GM12878 (cell line): ENCODE data around the gene MIPOL1. TPM values are rescaled to one million over a fixed set of nuclear protein-coding genes. Genes with fewer than 3 reads are reported as not detected.

ENCODE experiments used
- ATAC-seq: fragments of 200-7000 bp; cut with Tn5 transposase; 3 replicates; pipeline ENCODE4 v1.9.1; 2020; ENCODE audit warnings: mild to moderate bottlenecking, moderate library complexity
- BruUV-seq: library from RNA; stranded (reverse); fragments of 400-500 nt; replicated peaks from 2 replicates; lab custom pipeline; 2021; lab: Mats Ljungman, UMichigan
- CTCF ChIA-PET: fragments of 300-600 bp; sonication (Branson Sonifier 250); formaldehyde crosslinking; extraction: SDS; loops from one replicate; lab custom pipeline; 2021; ENCODE audit warnings: inconsistent platforms; lab: Yijun Ruan, JAX
- POLR2A ChIA-PET: fragments of 350-600 bp; formaldehyde crosslinking; extraction: SDS; loops from one replicate; lab custom pipeline; 2021; ENCODE audit warnings: inconsistent platforms; lab: Charles Lee
- RAD21 ChIA-PET: fragments of 300-600 bp; sonication (Branson Sonifier 250); formaldehyde crosslinking; loops from one replicate; lab custom pipeline; 2023; ENCODE audit warnings: antibody characterized with exemption; ENCODE audit not compliant: unreplicated experiment; lab: Charles Lee
- SMC1A ChIA-PET: fragments of 300-600 bp; sonication (Branson Sonifier 250); formaldehyde crosslinking; loops from one replicate; lab custom pipeline; 2023; ENCODE audit not compliant: unreplicated experiment, uncharacterized antibody; lab: Charles Lee
- DNase-seq: peaks from one replicate; pipeline ENCODE4 v3.0.0-alpha.2; 2011; ENCODE audit warnings: low read depth, low spot score
- FAIRE-seq: peaks from 3 replicates; lab custom pipeline; 2011; peaks lifted over from hg19 to GRCh38; lab: Jason Lieb, UNC
- H2AFZ ChIP-seq: 2 replicates; pipeline ENCODE4 v1.6.0; 2011; ENCODE audit warnings: low read depth, low read length, control low read depth; ENCODE audit not compliant: control insufficient read depth
- H3K27ac ChIP-seq: 2 replicates; pipeline ENCODE4 v1.5.1; 2011; ENCODE audit warnings: control low read depth; ENCODE audit not compliant: control insufficient read depth, insufficient read depth
- H3K27me3 ChIP-seq, 2 experiments: replicated peaks in 1 of 2; 2 replicates each; pipeline versions ENCODE4 v1.6.0 to v1.6.1; 2011; ENCODE audit warnings: low read length in 1 of 2; ENCODE audit not compliant: control insufficient read depth in 2 of 2, insufficient read depth in 2 of 2
- H3K36me3 ChIP-seq, 2 experiments: 2 replicates each; pipeline ENCODE4 v1.5.1; 2011; ENCODE audit warnings: low read length in 1 of 2; ENCODE audit not compliant: control insufficient read depth in 2 of 2, insufficient read depth in 2 of 2
- H3K4me1 ChIP-seq: 2 replicates; pipeline ENCODE4 v1.6.1; 2011; ENCODE audit warnings: mild to moderate bottlenecking, low read length, moderate library complexity, mixed read lengths; ENCODE audit not compliant: control insufficient read depth, insufficient read depth
- H3K4me2 ChIP-seq: 2 replicates; pipeline ENCODE4 v1.6.0; 2011; ENCODE audit warnings: control low read depth; ENCODE audit not compliant: control insufficient read depth, insufficient read depth
- H3K4me3 ChIP-seq: fragments of 200-600 bp; sonication (generic); 2 replicates; pipeline ENCODE4 v1.5.1; 2016
- H3K79me2 ChIP-seq: 2 replicates; pipeline ENCODE4 v1.6.0; 2011; ENCODE audit warnings: low read length; ENCODE audit not compliant: control insufficient read depth, insufficient read depth
- H3K9ac ChIP-seq: 2 replicates; pipeline ENCODE4 v1.8.0; 2011; ENCODE audit warnings: low read length, control low read depth, mixed read lengths; ENCODE audit not compliant: control insufficient read depth, insufficient read depth
- H3K9me3 ChIP-seq: replicated peaks from 3 replicates; pipeline ENCODE4 v1.5.1; 2011; ENCODE audit warnings: mild to moderate bottlenecking, low read length; ENCODE audit not compliant: control insufficient read depth, insufficient read depth
- H4K20me1 ChIP-seq: 2 replicates; pipeline ENCODE4 v1.6.0; 2011; ENCODE audit not compliant: control insufficient read depth, insufficient read depth
- ASH2L ChIP-seq: fragments of 300-600, 200-600 bp; sonication (generic); IDR thresholded peaks from 2 replicates; pipeline ENCODE4 v1.6.1; 2017; ENCODE audit warnings: low read depth, mild to moderate bottlenecking, borderline replicate concordance
- BCL3 ChIP-seq: IDR thresholded peaks from 2 replicates; pipeline ENCODE4 v1.6.1; 2011; ENCODE audit warnings: borderline replicate concordance, low read depth, mild to moderate bottlenecking, moderate library complexity, low read length; ENCODE audit not compliant: insufficient read depth, poor library complexity, severe bottlenecking
- DPF2 ChIP-seq: fragments of 450-650 bp; IDR thresholded peaks from 2 replicates; pipeline ENCODE4 v1.6.1; 2017; ENCODE audit warnings: mild to moderate bottlenecking
- ESRRA ChIP-seq: IDR thresholded peaks from 2 replicates; pipeline ENCODE4 v1.6.1; 2012; ENCODE audit warnings: mild to moderate bottlenecking, low read length, improper control_type of control experiment
- LARP7 ChIP-seq: fragments of 450-650 bp; IDR thresholded peaks from 2 replicates; pipeline ENCODE4 v1.6.1; 2017; ENCODE audit warnings: mild to moderate bottlenecking
- MTA3 ChIP-seq: IDR thresholded peaks from 2 replicates; pipeline ENCODE4 v1.6.1; 2012; ENCODE audit warnings: low read length, inconsistent platforms, borderline replicate concordance
- MXI1 ChIP-seq: fragments of 150-350 bp; IDR thresholded peaks from 2 replicates; pipeline ENCODE4 v1.6.1; 2011; ENCODE audit warnings: low read depth, mild to moderate bottlenecking, inconsistent platforms, low read length, improper control_type of control experiment
- MYC ChIP-seq: IDR thresholded peaks from 2 replicates; pipeline ENCODE4 v1.6.1; 2011; ENCODE audit warnings: mild to moderate bottlenecking, low read length, moderate library complexity, inconsistent platforms; ENCODE audit not compliant: insufficient read depth, insufficient replicate concordance, insufficient read length, severe bottlenecking
- POLR2AphosphoS5 ChIP-seq: IDR thresholded peaks from 2 replicates; pipeline ENCODE4 v1.6.1; 2011; ENCODE audit warnings: mild to moderate bottlenecking, low read length, inconsistent platforms
- RELA ChIP-seq: fragments of 450-650 bp; IDR thresholded peaks from 2 replicates; pipeline ENCODE4 v1.8.0; 2014; ENCODE audit warnings: borderline replicate concordance; ENCODE audit not compliant: partially characterized antibody
- WGBS: methylation state at CpG from one replicate; pipeline ENCODE4 v1.1.6; 2016; ENCODE audit warnings: low lambda C conversion rate; ENCODE audit not compliant: insufficient replicate concordance, insufficient coverage; ENCODE audit errors: missing lambda C conversion rate; 5-methylcytosine and 5-hydroxymethylcytosine counted together
- in situ Hi-C: fragments of 300-500 bp; cut with MboI; formaldehyde crosslinking; loops from 9 replicates; pipeline ENCODE4 v1.14.3; 2018; ENCODE audit warnings: mixed read lengths
- intact Hi-C: fragments of 100-400 bp; cut with micrococcal nuclease; formaldehyde crosslinking; loops from one replicate; pipeline ENCODE4 v1.14.2; 2022; ENCODE audit not compliant: unreplicated experiment
- polyA plus RNA-seq, 11 experiments: library from polyadenylated mRNA; depleted of rRNA in 4 of 11; unstranded in 6 of 11; stranded (reverse) in 5 of 11; fragments of >200 nt; fragmentation: Nextera tagmentation in 4 of 11; fragmentation: Illumina TruSeq in 1 of 11; extraction: Ambion mirVana in 4 of 11; extraction: Trizol in 1 of 11; gene quantifications; 1 replicate in 1 of 11; 2 replicates in 10 of 11; pipeline versions ENCODE4 v1.2.1 to v1.2.3, GENCODE V29; 2011 to 2016; ENCODE audit warnings: inconsistent platforms in 2 of 11, missing spikeins in 2 of 11, low read depth in 1 of 11
- total RNA-seq, 4 experiments: library from RNA; depleted of rRNA in 3 of 4; stranded (reverse); fragments of >200 nt in 3 of 4; fragmentation: Illumina TruSeq in 1 of 4; extraction: Trizol in 1 of 4; gene quantifications; 2 replicates each; pipeline versions ENCODE4 v1.2.1 to v1.2.3, GENCODE V29; 2013 to 2021

The MIPOL1 gene
- total and polyA plus RNA-seq, 10 of the 15 experiments (the other 5 are each of a cell fraction or from before 2014, with no cell fraction given) = 0.06 TPM; not detected in 9

- Histone ChIP-seq H4K20me1 (no peaks in the 10 kb centered on the region), H3K4me1 (no peaks in the 10 kb centered on the region), H2AFZ (no peak overlapping the region), H3K36me3 (no peaks in the 10 kb centered on the region), H3K27me3 (no peaks in the 10 kb centered on the region), H3K27ac (no peak overlapping the region), H3K9ac (no peak overlapping the region), H3K79me2 (no peaks in the 10 kb centered on the region), H3K4me2 (no peak overlapping the region), H3K4me3 (no peak overlapping the region), H3K9me3 (no peaks in the 10 kb centered on the region)
- FAIRE-seq = no peak
- CTCF ChIA-PET = no interaction called here
- POLR2A ChIA-PET = no interaction called here
- DNase-seq = no peak
- TF ChIP-seq POLR2AphosphoS5 = no peak
- 2% methylated on average over 3 of the region's 3 CpGs for WGBS
- intact Hi-C loops = no loop called here
- SMC1A ChIA-PET = no interaction called here
- RAD21 ChIA-PET = no interaction called here
- ATAC-seq = no peak
- in situ Hi-C loops = no loop called here
- BruUV-seq = no TSS peak
These were observed 200.1 kb downstream of the MIPOL1 start for GRCh38 chr14:37397941-37398215.

- in situ Hi-C loops = no loop called here
- no peaks in the 10 kb centered on the region for H3K9me3 ChIP-seq
These were observed 201.8 kb downstream of the MIPOL1 start for GRCh38 chr14:37399517-37399916.

More at GRCh38 chr14:37399517-37399916, 201.8 kb downstream of the MIPOL1 start:
- POLR2A ChIA-PET = no interaction called here
- H4K20me1 ChIP-seq = no peaks in the 10 kb centered on the region
- no peaks in the 10 kb centered on the region for H3K27me3 ChIP-seq
- DNase-seq (no peak), ATAC-seq (no peak), FAIRE-seq (no peak)
- no TSS peak for BruUV-seq
- RAD21 ChIA-PET = no interaction called here
- H3K27ac ChIP-seq = no peak overlapping the region
- SMC1A ChIA-PET = no interaction called here
- no peak overlapping the region for H3K4me3 ChIP-seq
- no peaks in the 10 kb centered on the region for H3K79me2 ChIP-seq
- no peak overlapping the region for H3K4me2 ChIP-seq
- CTCF ChIA-PET = no interaction called here
- TF ChIP-seq MXI1 (no peak), DPF2 (no peak), ESRRA (no peak), BCL3 (no peak), RELA (no peak), MTA3 (no peak), LARP7 (no peak), MYC (no peak), ASH2L (no peak)
- H3K4me1 ChIP-seq = no peaks in the 10 kb centered on the region
- intact Hi-C loops = no loop called here
- H3K36me3 ChIP-seq = no peaks in the 10 kb centered on the region
- no peak overlapping the region for H3K9ac ChIP-seq
- no peak overlapping the region for H2AFZ ChIP-seq
